Thoracic aorta (tissue), 2 donors: ENCODE results near the gene ZNF783. TPM values are rescaled to one million over a fixed set of nuclear protein-coding genes. Genes with fewer than 3 reads are reported as not detected.

Experiments used
- ATAC-seq: fragments of 150-250 bp; one replicate; pipeline ENCODE4 v1.8.0; 2017; ENCODE audit warnings: low read depth; ENCODE audit not compliant: insufficient number of reproducible peaks, low FRiP score
- DNase-seq: peaks from one replicate; pipeline ENCODE4 v3.0.0-alpha.2; 2020; ENCODE audit warnings: low spot score
- H3K27ac ChIP-seq, 2 donors: fragments of 200-600 bp; sonication (generic); 1 replicate in 1 of 2; 2 replicates in 1 of 2; pipeline ENCODE4 v1.5.1; 2016; ENCODE audit warnings: mild to moderate bottlenecking in 2 of 2, moderate library complexity in 2 of 2
- H3K27me3 ChIP-seq: fragments of 200-600 bp; sonication (generic); replicated peaks from 2 replicates; pipeline ENCODE4 v1.6.0; 2016; ENCODE audit warnings: mild to moderate bottlenecking; ENCODE audit not compliant: insufficient read depth
- H3K36me3 ChIP-seq: fragments of 200-600 bp; sonication (generic); one replicate; pipeline ENCODE4 v1.5.1; 2016
- H3K4me1 ChIP-seq, 2 donors: fragments of 200-600 bp; sonication (generic); 1 replicate in 1 of 2; 2 replicates in 1 of 2; pipeline versions ENCODE4 v1.5.1 to v1.6.0; 2016; ENCODE audit warnings: low read depth in 2 of 2, mild to moderate bottlenecking in 1 of 2; ENCODE audit not compliant: control insufficient read depth in 1 of 2
- H3K4me3 ChIP-seq: fragments of 200-600 bp; sonication (generic); 2 replicates; pipeline ENCODE4 v1.5.1; 2016; ENCODE audit warnings: mild to moderate bottlenecking
- H3K9me3 ChIP-seq: fragments of 200-600 bp; sonication (generic); 2 replicates; pipeline ENCODE4 v1.5.1; 2016
- total RNA-seq, 2 donors: library from RNA; depleted of rRNA; stranded (reverse); fragments of >200 nt; gene quantifications; one replicate each; pipeline versions ENCODE4 v1.1.0 to v1.2.3, GENCODE V29; 2016
- TF ChIP-seq, protein P1 (sequence below): fragments of 200-600 bp; sonication (generic); IDR thresholded peaks from one replicate; pipeline ENCODE4 v1.5.1; 2019; ENCODE audit warnings: antibody characterized with exemption

Gene ZNF783
- total RNA-seq, 2 donors from 2014 or later = 23.6 to 28.9 TPM

DNA sequence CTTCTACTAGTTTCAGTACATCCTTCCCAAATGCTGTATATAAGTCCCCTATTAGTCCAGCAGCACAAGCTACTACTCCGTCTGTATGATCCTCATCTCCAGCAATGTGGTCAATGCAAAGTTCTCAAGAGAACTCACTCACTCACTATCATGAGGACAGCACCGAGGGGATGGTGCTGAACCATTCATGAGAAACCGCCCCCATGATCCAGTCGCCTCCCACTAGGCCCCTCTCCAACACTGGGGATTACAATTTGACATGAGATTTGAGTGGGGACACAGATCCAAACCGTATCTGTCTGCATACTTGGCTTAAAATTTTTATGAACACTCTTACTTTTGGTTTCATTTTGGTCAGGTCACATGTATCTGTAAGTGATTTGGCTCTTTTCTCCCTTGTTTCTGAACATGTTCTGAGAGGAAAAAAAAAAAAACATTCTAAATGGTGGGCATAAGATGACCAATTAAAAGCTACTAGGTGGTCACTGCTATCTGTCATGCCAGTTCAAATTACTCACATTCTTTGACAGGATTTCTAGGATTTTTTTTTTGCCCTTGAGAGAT is 60.1 kb downstream of the ZNF783 start:
- no peaks in the 10 kb centered on the region for H3K27me3 ChIP-seq
- no peaks in the 10 kb centered on the region for H3K4me1 ChIP-seq
- peak overlapping the region; percentile 70 for H3K4me3 ChIP-seq
- H3K9me3 ChIP-seq = no peaks in the 10 kb centered on the region
- no peaks in the 10 kb centered on the region for H3K36me3 ChIP-seq
- DNase-seq (no peak), ATAC-seq (no peak)
- H3K27ac ChIP-seq = no peak overlapping the region
- TF ChIP-seq, protein P1, sequence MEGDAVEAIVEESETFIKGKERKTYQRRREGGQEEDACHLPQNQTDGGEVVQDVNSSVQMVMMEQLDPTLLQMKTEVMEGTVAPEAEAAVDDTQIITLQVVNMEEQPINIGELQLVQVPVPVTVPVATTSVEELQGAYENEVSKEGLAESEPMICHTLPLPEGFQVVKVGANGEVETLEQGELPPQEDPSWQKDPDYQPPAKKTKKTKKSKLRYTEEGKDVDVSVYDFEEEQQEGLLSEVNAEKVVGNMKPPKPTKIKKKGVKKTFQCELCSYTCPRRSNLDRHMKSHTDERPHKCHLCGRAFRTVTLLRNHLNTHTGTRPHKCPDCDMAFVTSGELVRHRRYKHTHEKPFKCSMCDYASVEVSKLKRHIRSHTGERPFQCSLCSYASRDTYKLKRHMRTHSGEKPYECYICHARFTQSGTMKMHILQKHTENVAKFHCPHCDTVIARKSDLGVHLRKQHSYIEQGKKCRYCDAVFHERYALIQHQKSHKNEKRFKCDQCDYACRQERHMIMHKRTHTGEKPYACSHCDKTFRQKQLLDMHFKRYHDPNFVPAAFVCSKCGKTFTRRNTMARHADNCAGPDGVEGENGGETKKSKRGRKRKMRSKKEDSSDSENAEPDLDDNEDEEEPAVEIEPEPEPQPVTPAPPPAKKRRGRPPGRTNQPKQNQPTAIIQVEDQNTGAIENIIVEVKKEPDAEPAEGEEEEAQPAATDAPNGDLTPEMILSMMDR = no peak

DNA sequence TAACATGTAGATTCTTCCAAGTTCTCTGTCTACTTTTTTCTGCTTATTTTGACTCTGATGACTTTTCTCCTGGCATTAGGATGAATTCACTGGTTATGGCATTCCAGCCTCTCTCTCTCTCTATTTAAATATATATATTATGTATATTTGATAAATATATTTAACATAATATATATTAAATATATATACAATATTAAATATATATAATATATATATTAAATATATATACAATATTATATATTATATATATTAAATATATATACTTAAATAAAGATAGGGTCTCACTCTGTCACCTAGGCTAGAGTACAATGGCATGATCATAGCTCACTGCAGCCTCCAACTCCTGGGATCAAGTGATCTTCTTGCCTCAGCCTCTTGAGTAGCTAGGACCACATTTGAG is 60.7 kb downstream of the ZNF783 start:
- DNase-seq (no peak), ATAC-seq (no peak)
- Histone ChIP-seq H3K9me3 (no peaks in the 10 kb centered on the region), H3K4me1 (no peaks in the 10 kb centered on the region), H3K36me3 (no peaks in the 10 kb centered on the region), H3K27me3 (no peaks in the 10 kb centered on the region), H3K4me3 (no peak overlapping the region), H3K27ac (no peak overlapping the region)
- TF ChIP-seq, protein P1 = no peak

DNA sequence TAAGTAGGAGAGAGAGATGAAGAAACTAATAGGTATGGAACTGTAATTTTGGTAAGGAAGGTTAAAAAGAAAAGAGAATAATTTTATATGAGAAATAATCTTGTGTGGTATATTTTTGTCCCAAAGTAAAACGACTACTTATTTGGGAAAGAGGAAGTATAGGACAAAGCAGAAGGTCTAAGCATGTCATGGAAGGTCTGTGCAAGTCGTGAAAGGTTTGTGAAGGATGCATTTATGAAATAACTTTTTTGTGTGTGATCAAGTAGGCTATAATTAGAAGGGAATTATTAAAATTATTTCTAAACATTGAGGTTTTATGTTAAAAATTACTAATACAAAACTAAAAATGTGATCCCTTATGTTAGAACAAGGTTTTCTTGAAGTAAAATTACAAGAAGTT is 63.3 kb downstream of the ZNF783 start:
- DNase-seq (no peak), ATAC-seq (no peak)
- H3K9me3 ChIP-seq = no peaks in the 10 kb centered on the region
- H3K27me3 ChIP-seq = no peaks in the 10 kb centered on the region
- TF ChIP-seq, protein P1 = no peak
- H3K36me3 ChIP-seq = no peaks in the 10 kb centered on the region
- no peak overlapping the region for H3K27ac ChIP-seq
- no peak overlapping the region for H3K4me3 ChIP-seq
- no peaks in the 10 kb centered on the region for H3K4me1 ChIP-seq

DNA sequence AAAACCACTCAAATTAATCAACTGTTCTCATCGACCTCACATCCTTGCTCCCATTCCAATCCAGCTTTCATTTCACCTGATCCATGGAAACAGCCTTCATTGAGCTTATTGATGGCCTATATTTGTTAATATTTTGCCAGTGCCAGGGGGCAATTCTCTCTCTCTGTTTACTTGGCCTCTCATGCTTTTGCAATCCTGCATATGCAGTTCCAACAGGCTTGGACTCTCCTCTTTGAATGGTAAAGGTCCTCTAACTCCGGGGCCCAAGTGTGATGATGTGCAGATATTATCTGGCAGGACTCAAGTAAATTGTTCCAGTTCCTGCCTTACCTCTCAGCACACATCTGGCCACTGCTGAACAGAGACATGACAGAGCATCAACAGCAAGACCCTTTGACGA is 67.3 kb downstream of the ZNF783 start:
- no peak for ATAC-seq
- TF ChIP-seq, protein P1 = no peak
- no peaks in the 10 kb centered on the region for H3K36me3 ChIP-seq
- no peak overlapping the region for H3K27ac ChIP-seq
- H3K9me3 ChIP-seq = no peaks in the 10 kb centered on the region
- H3K4me3 ChIP-seq = no peak overlapping the region
- no peak for DNase-seq
- H3K4me1 ChIP-seq = no peaks in the 10 kb centered on the region
- H3K27me3 ChIP-seq = no peaks in the 10 kb centered on the region

DNA sequence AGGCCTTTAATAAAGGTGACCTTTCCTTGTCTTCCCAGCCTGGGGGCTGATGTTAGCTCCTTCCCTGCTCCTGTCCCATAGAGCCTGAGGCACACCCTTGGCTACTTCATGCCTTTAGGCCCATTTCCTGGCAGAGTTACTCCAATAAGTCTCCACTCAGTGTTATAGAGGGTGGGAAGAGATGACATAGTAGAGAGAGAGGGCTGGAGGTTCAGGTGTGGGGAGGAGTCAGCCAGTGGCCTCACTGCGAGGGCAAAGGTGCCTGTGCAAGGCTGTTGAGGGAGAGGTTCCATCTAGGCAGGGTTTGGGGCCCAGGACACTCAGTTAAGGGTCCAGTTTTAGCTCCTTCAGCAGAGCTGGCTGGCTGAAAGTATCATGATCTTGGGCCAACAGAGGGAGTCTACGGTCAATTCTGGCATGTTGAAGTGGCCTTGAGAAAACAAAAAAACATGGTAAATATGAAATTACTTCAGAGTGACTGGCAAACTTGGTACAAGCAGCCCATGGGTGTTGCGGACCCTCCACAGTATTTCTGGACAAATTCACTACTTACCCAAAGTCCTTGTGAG is 67.9 kb downstream of the ZNF783 start:
- DNase-seq (no peak), ATAC-seq (no peak)
- no peak overlapping the region for H3K27ac ChIP-seq
- no peaks in the 10 kb centered on the region for H3K27me3 ChIP-seq
- no peaks in the 10 kb centered on the region for H3K4me1 ChIP-seq
- no peaks in the 10 kb centered on the region for H3K9me3 ChIP-seq
- H3K4me3 ChIP-seq = no peak overlapping the region
- no peaks in the 10 kb centered on the region for H3K36me3 ChIP-seq
- TF ChIP-seq, protein P1 = no peak
